ENCODE data around the gene TIMM22.

TIMM22 gene

GRCh38 chr17:956905-957304, 40.0 kb upstream of the TIMM22 start:
- no peak for TF ChIP-seq CTCF (IDR thresholded peaks at IDR 0.05)

GRCh38 chr17:957856-958421, 39.0 kb upstream of the TIMM22 start:
- TF ChIP-seq CTCF (IDR thresholded peaks at IDR 0.05), result no peak

DNA sequence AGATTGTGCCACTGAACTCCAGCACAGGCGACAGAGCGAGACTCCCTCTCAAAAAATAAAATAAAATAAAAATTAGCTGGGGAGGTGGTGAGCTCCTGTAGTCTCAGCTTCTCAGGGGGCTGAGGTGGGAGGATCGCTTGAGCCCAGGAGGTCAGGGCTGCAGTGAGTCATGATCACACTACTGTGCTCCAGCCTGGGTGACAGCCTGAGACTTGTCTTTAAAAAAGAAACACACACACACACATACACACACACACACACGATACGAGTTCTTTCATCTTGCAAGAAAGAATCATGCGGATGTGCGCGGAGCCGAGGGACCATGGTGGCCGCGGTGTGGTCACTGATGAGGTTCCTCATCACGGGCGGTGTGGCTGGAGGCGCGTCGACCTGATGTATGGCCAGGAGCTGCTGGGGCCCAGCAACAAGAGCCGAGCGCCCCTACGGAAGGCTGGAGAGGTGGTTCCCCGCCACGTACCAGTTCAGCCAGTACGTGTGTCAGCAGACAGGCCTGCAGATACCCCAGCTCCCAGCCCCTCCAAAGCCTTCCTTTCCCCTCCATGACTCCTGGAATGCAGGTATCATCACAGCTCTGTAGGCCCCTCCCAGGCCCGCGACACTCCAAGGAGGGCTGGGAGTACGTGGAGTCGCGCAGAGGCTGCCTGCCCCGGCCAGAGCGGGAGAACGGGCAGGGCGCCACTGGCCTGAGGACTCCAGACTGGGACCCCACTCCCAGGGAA, 38.0 kb upstream of the TIMM22 start:
- no peak for TF ChIP-seq CTCF (IDR thresholded peaks at IDR 0.05)

DNA sequence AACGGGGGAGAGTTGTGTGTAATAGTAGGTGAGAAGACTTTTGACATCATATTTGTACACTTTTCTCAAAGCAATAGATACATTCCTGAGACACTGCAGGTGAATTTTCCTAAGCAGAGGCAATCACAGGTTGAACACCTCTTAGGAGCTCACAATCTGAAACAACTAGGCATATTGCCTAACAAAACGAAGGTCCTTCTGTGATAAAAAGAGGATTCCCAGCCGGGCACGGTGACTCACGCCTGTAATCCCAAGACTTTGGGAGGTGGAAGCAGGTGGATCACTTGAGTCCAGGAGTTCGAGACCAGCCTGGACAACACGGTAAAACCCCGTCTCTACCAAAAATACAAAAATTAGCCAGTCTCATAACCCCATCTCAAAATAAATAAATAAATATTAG, 34.8 kb upstream of the TIMM22 start:
- no peak for TF ChIP-seq CTCF (IDR thresholded peaks at IDR 0.05)

- TF ChIP-seq CTCF (IDR thresholded peaks at IDR 0.05), result no peak
These were observed 34.3 kb upstream of the TIMM22 start for GRCh38 chr17:962670-963069.

GRCh38 chr17:964876-965275, 32.1 kb upstream of the TIMM22 start:
- TF ChIP-seq CTCF (IDR thresholded peaks at IDR 0.05), result no peak

DNA sequence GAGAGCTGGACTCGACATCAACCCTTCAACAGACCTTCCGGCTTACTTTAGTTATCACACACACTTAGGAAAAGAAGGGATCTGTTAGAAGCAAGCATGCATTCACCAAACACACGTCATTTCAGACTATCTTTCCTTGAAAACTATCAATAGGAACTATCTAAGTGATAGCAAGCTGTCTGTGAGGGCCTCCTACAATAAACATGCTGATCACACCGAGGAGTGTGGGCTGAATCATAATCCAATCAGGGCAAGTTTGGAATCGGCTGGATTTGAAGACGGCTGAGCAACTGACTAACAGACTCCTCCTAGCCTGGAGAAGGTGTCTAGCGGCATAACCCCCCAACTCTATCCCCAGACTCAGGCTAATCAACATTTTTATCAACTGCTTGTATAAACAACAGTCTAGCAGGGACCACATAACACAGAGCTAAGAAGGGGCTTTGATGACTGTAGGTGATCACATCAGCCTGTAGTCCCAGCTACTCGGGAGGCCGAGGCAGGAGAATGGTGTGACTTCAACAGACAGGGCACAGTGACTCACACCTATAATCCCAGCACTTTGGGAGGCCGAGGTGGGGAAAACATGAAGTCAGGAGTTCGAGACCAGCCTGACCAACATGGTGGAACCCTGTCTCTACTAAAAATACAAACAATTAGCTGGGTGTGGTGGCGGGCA, 31.5 kb upstream of the TIMM22 start:
- no peak for TF ChIP-seq CTCF (IDR thresholded peaks at IDR 0.05)
